Neuronal stem cell (in vitro differentiated cells): Measurements from ENCODE around the gene ERICH2.
"Not testable (repeated sequence)": the region's sequence is repeated elsewhere in the genome, so short reads cannot be mapped to it uniquely, and the experiment has no call there.

Experiments
- DNase-seq: peaks from one replicate; pipeline ENCODE4 v3.0.0-alpha.2; 2013; ENCODE audit warnings: low spot score
- H2AFZ ChIP-seq: one replicate; pipeline ENCODE4 v1.6.1; 2013; ENCODE audit warnings: mild to moderate bottlenecking, low read length, inconsistent platforms
- H2AK5ac ChIP-seq: 2 replicates; pipeline ENCODE4 v1.6.1; 2013; ENCODE audit warnings: low read depth, mild to moderate bottlenecking, inconsistent platforms, low read length, moderate library complexity, mixed read lengths
- H2BK120ac ChIP-seq: 2 replicates; pipeline ENCODE4 v1.6.1; 2013; ENCODE audit warnings: low read depth, mild to moderate bottlenecking, inconsistent platforms, low read length, moderate library complexity, mixed read lengths
- H2BK12ac ChIP-seq: one replicate; pipeline ENCODE4 v1.6.1; 2013; ENCODE audit warnings: low read length, inconsistent platforms
- H2BK15ac ChIP-seq: 2 replicates; pipeline ENCODE4 v1.6.1; 2013; ENCODE audit warnings: mild to moderate bottlenecking, low read length, inconsistent platforms, mixed read lengths
- H2BK5ac ChIP-seq: one replicate; pipeline ENCODE4 v1.6.1; 2013; ENCODE audit warnings: inconsistent platforms, mild to moderate bottlenecking, low read length, moderate library complexity
- H3K14ac ChIP-seq: one replicate; pipeline ENCODE4 v1.6.1; 2013; ENCODE audit warnings: low read length, inconsistent platforms
- H3K18ac ChIP-seq: 2 replicates; pipeline ENCODE4 v1.6.1; 2013; ENCODE audit warnings: low read length, inconsistent platforms
- H3K23ac ChIP-seq: 2 replicates; pipeline ENCODE4 v1.6.1; 2013; ENCODE audit warnings: low read depth, mild to moderate bottlenecking, mixed read lengths, low read length, inconsistent platforms; ENCODE audit not compliant: poor library complexity
- H3K27ac ChIP-seq: replicated peaks from 3 replicates; pipeline ENCODE4 v1.5.1; 2013; ENCODE audit warnings: low read length, inconsistent platforms
- H3K27me3 ChIP-seq, 3 experiments: 2 replicates each; pipeline ENCODE4 v1.6.1; 2013; ENCODE audit warnings: low read length in 3 of 3, mild to moderate bottlenecking in 2 of 3, inconsistent platforms in 1 of 3, low read depth in 1 of 3, mixed read lengths in 1 of 3, moderate library complexity in 1 of 3; ENCODE audit not compliant: control insufficient read depth in 3 of 3, insufficient read depth in 3 of 3
- H3K36me3 ChIP-seq, 2 donors: replicated peaks in 1 of 2; 2 replicates each; pipeline ENCODE4 v1.6.1; 2013; ENCODE audit warnings: low read length in 2 of 2; ENCODE audit not compliant: control insufficient read depth in 2 of 2, insufficient read depth in 2 of 2
- H3K4ac ChIP-seq: 2 replicates; pipeline ENCODE4 v1.6.1; 2013; ENCODE audit warnings: inconsistent platforms, mild to moderate bottlenecking, low read length, moderate library complexity
- H3K4me1 ChIP-seq, 2 donors: 1 replicate in 1 of 2; 2 replicates in 1 of 2; pipeline ENCODE4 v1.6.1; 2013; ENCODE audit warnings: low read length in 2 of 2, low read depth in 1 of 2; ENCODE audit not compliant: control insufficient read depth in 2 of 2, insufficient read depth in 1 of 2
- H3K4me2 ChIP-seq: one replicate; pipeline ENCODE4 v1.6.1; 2013; ENCODE audit warnings: mild to moderate bottlenecking, low read length, inconsistent platforms; ENCODE audit not compliant: insufficient read depth, poor library complexity, severe bottlenecking
- H3K4me3 ChIP-seq, 2 donors: 2 replicates each; pipeline ENCODE4 v1.5.1; 2013; ENCODE audit warnings: low read length in 2 of 2, mild to moderate bottlenecking in 2 of 2, inconsistent platforms in 1 of 2, moderate library complexity in 1 of 2
- H3K79me1 ChIP-seq: one replicate; pipeline ENCODE4 v1.6.1; 2013; ENCODE audit warnings: low read depth, mild to moderate bottlenecking, inconsistent platforms, low read length, moderate library complexity
- H3K9ac ChIP-seq: one replicate; pipeline ENCODE4 v1.6.1; 2013; ENCODE audit warnings: mild to moderate bottlenecking, low read depth, low read length, inconsistent platforms; ENCODE audit not compliant: poor library complexity
- H3K9me3 ChIP-seq, 2 donors: replicated peaks in 1 of 2; 2 replicates each; pipeline versions ENCODE3 to v1.6.1; 2013; ENCODE audit warnings: low read length in 2 of 2, mild to moderate bottlenecking in 2 of 2, inconsistent platforms in 1 of 2, low read depth in 1 of 2, mixed read lengths in 1 of 2, moderate library complexity in 1 of 2; ENCODE audit not compliant: control insufficient read depth in 2 of 2, insufficient read depth in 1 of 2
- H4K8ac ChIP-seq: one replicate; pipeline ENCODE4 v1.6.1; 2013; ENCODE audit warnings: low read depth, mild to moderate bottlenecking, inconsistent platforms, low read length, moderate library complexity
- H4K91ac ChIP-seq: one replicate; pipeline ENCODE4 v1.6.1; 2013; ENCODE audit warnings: low read length, low read depth, mild to moderate bottlenecking, inconsistent platforms; ENCODE audit not compliant: poor library complexity
- WGBS, 2 donors: extraction: QIAGEN DNeasy Blood & Tissue Kit; methylation state at CpG; one replicate each; pipeline ENCODE4 v1.1.7; 2013; ENCODE audit warnings: missing lambda C conversion rate in 2 of 2, mixed read lengths in 1 of 2; ENCODE audit not compliant: insufficient read length in 2 of 2, insufficient replicate concordance in 1 of 2; ENCODE audit errors: extremely low coverage in 2 of 2; 5-methylcytosine and 5-hydroxymethylcytosine counted together

Gene ERICH2

DNA sequence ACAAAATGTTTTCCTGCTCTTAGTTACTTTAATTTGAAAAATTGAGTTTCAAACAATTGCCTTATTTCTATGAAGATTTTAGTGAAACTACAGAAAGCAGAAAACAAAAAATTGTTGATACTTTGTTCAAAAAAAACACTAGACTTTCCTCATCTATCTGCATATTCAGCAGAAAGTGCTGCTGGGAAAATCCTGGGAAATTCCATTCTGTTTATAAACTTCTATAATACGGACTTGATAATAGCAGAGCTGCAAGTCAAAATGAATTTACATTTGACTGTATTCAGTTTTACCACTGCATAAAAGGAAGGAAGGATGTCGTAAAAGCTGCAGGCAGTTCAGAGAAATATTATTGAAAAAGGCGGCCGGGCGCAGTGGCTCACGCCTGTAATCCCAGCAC, 24.9 kb upstream of the ERICH2 start:
- no peak overlapping the region for H3K27ac ChIP-seq
- no peak overlapping the region for H2AK5ac ChIP-seq
- H3K79me1 ChIP-seq, result no peaks in the 10 kb centered on the region
- no peaks in the 10 kb centered on the region for H3K9me3 ChIP-seq
- H3K14ac ChIP-seq, result no peak overlapping the region
- WGBS, 2 donors, result no CpG with 5 or more reads among the region's 6 CpGs
- DNase-seq, result no peak
- H4K8ac ChIP-seq, result no peak overlapping the region
- H3K23ac ChIP-seq, result no peak overlapping the region
- H2AFZ ChIP-seq, result no peak overlapping the region
- H3K4me3 ChIP-seq, result no peak overlapping the region
- H3K36me3 ChIP-seq, result no peaks in the 10 kb centered on the region
- H3K9ac ChIP-seq, result no peak overlapping the region
- H3K18ac ChIP-seq, result no peak overlapping the region
- no peaks in the 10 kb centered on the region for H3K4me1 ChIP-seq
- H3K4me2 ChIP-seq, result no peak overlapping the region
- peaks cover 0 to 15% (median 0%) of the 10 kb centered on the region in 3 experiments for H3K27me3 ChIP-seq
- no peak overlapping the region for H3K4ac ChIP-seq
- no peak overlapping the region for H4K91ac ChIP-seq
- H2BK5ac ChIP-seq, result no peak overlapping the region
- no peak overlapping the region for H2BK12ac ChIP-seq
- no peak overlapping the region for H2BK120ac ChIP-seq
- no peak overlapping the region for H2BK15ac ChIP-seq

DNA sequence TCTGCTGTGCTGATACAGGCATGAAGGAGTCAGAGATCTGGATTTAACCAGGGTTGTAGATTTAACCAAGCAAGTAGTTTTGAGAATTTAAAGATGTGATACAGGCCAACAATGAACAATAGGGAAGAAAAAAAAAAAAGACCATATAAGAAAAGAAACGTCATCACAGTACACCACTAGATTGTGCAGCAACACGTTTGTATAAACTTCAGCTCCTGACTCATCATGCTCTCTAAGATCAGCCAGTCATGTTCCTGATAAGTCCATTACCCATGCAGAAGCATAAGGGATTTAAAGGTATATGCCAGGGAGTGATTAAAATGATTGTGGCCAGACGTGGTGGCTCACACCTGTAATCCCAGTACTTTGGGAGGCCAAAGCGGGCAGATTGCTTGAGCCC, 22.3 kb upstream of the ERICH2 start:
- Histone ChIP-seq H2BK120ac (no peak overlapping the region), H3K27ac (no peak overlapping the region), H3K79me1 (no peaks in the 10 kb centered on the region), H2AFZ (no peak overlapping the region), H4K91ac (no peak overlapping the region), H4K8ac (no peak overlapping the region), H3K36me3 (no peaks in the 10 kb centered on the region), H3K4me3 (no peak overlapping the region), H2BK12ac (no peak overlapping the region), H2BK5ac (no peak overlapping the region), H3K4me1 (no peaks in the 10 kb centered on the region), H2AK5ac (no peak overlapping the region), H3K4ac (no peak overlapping the region), H3K4me2 (no peak overlapping the region), H3K18ac (no peak overlapping the region), H3K14ac (no peak overlapping the region), H2BK15ac (no peak overlapping the region), H3K9me3 (no peaks in the 10 kb centered on the region), H3K27me3 (peaks cover 0 to 9% (median 0%) of the 10 kb centered on the region in 3 experiments), H3K23ac (no peak overlapping the region), H3K9ac (no peak overlapping the region)
- DNase-seq, result no peak
- WGBS, 2 donors, result no CpG with 5 or more reads among the region's 4 CpGs

DNA sequence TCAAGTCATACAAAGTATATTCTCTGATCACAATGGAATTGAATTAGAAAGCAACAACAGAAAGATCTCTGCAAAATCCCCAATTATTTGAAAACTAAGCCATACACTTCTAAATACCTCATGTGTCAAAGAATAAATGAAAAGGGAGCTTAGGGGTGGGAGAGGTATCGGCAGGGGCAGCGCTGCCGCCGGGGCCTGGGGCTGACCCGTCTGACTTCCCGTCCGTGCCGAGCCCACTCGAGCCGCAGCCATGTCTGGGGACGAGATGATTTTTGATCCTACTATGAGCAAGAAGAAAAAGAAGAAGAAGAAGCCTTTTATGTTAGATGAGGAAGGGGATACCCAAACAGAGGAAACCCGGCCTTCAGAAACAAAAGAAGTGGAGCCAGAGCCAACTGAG, 18.6 kb upstream of the ERICH2 start:
- not testable (repeated sequence) for H2AFZ ChIP-seq, H3K4me2 ChIP-seq, H2BK5ac ChIP-seq, H4K8ac ChIP-seq, H3K23ac ChIP-seq, DNase-seq, H3K27me3 ChIP-seq, H3K79me1 ChIP-seq, H4K91ac ChIP-seq, H3K4me1 ChIP-seq, H3K36me3 ChIP-seq, H2BK12ac ChIP-seq, H3K4ac ChIP-seq, H3K9ac ChIP-seq, H3K4me3 ChIP-seq, H3K14ac ChIP-seq, H2BK15ac ChIP-seq, H2AK5ac ChIP-seq, H2BK120ac ChIP-seq, H3K27ac ChIP-seq, H3K18ac ChIP-seq, H3K9me3 ChIP-seq
- no CpG with 5 or more reads among the region's 12 CpGs for WGBS, 2 donors

DNA sequence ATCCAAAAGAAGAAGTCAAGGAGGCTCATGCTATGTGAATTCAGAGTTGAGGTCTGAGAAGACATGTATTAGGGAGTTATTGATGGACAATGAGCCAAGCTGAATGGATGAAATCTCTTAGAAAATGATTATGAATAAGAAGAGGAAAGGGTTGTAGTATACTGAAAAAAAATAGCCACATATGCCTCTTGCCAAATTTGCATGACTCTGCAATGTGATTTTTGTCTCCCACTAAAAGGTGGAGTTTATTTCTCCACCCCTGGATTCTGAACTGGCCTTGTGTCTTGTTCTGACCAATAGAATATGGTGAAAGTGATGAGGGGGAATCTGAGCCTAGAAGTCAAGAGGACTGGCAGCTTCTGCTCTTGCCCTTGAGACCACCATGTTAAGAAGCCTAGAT, 8.6 kb upstream of the ERICH2 start:
- no peak overlapping the region for H2BK5ac ChIP-seq
- H3K9ac ChIP-seq, result no peak overlapping the region
- no peaks in the 10 kb centered on the region for H3K27me3 ChIP-seq
- H3K4me1 ChIP-seq, result no peaks in the 10 kb centered on the region
- H2AFZ ChIP-seq, result no peak overlapping the region
- no peak overlapping the region for H2AK5ac ChIP-seq
- no peak overlapping the region for H3K18ac ChIP-seq
- H2BK120ac ChIP-seq, result no peak overlapping the region
- no peaks in the 10 kb centered on the region for H3K9me3 ChIP-seq
- H3K4me3 ChIP-seq, result no peak overlapping the region
- peaks cover 0 to 1% of the 10 kb centered on the region in 2 donors for H3K36me3 ChIP-seq
- H2BK12ac ChIP-seq, result no peak overlapping the region
- no peak overlapping the region for H3K4me2 ChIP-seq
- H3K4ac ChIP-seq, result no peak overlapping the region
- H3K79me1 ChIP-seq, result peaks cover 2% of the 10 kb centered on the region
- H4K8ac ChIP-seq, result no peak overlapping the region
- no peak overlapping the region for H4K91ac ChIP-seq
- H3K23ac ChIP-seq, result no peak overlapping the region
- no peak overlapping the region for H2BK15ac ChIP-seq
- no peak overlapping the region for H3K27ac ChIP-seq
- no peak overlapping the region for H3K14ac ChIP-seq
- no peak for DNase-seq
